ENCODE results near the gene WNK4. TPM values are rescaled to one million over a fixed set of nuclear protein-coding genes. Genes with fewer than 3 reads are reported as not detected.
A peak's percentile ranks its signal among the peaks of the same experiment; 100 is the strongest.

WNK4 gene
- polyA plus RNA-seq, 1 donor from 2014 or later = 0.10 TPM

DNA sequence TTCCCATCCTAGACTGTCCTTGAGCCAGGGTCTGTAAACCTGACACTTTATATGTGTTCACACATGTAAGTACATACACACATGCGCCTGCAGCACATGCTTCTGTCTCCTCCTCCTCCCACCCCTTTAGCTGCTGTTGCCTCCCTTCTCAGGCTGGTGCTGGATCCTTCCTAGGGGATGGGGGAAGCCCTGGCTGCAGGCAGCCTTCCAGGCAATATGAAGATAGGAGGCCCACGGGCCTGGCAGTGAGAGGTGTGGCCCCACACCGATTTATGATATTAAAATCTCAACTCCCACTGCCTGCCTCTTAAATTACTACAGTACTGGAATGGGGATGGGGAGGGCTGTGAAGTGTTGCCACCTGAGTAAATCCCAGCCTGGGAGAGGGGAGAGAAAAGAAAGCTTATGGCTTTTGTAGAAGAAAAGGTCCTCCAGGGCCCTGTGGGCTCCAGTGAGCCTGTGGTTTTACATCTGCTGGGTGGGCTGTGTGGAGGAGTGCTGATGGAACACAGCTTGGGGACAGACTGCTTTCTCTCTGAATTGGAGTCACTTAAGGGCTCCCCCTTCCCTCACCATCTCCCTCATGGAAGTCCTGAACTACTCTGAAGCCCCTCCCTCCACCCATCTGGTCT, 990 bp upstream of the WNK4 start:
- no peaks in the 10 kb centered on the region for H3K79me2 ChIP-seq (replicated peaks; ENCODE audit: insufficient read depth, low read length)
- TF ChIP-seq TAF1 (IDR thresholded peaks at IDR 0.05; ENCODE audit: low read depth) = no peak
- no peaks in the 10 kb centered on the region for H3K36me3 ChIP-seq (ENCODE audit: insufficient read depth, low read length)
- no peak overlapping the region for H3K4me3 ChIP-seq (ENCODE audit: low read length)
- no peaks in the 10 kb centered on the region for H3K9me2 ChIP-seq (ENCODE audit: insufficient read depth, low read length)
- no peak overlapping the region for H3K9ac ChIP-seq (ENCODE audit: low read length)
- no peaks in the 10 kb centered on the region for H3K9me3 ChIP-seq (ENCODE audit: low read length)
- no peak overlapping the region for H3K4me2 ChIP-seq (ENCODE audit: low read length)
- H3K27me3 ChIP-seq (ENCODE audit: insufficient read depth, low read depth, low read length) = peaks cover 31% of the 10 kb centered on the region
- H2AFZ ChIP-seq (ENCODE audit: low read depth, low read length) = no peak overlapping the region
- no peaks in the 10 kb centered on the region for H4K20me1 ChIP-seq (ENCODE audit: insufficient read depth)
- H3K27ac ChIP-seq (ENCODE audit: low read length) = no peak overlapping the region
- H3F3A ChIP-seq (ENCODE audit: insufficient read depth, low read length, poor library complexity, severe bottlenecking) = no peaks in the 10 kb centered on the region

DNA sequence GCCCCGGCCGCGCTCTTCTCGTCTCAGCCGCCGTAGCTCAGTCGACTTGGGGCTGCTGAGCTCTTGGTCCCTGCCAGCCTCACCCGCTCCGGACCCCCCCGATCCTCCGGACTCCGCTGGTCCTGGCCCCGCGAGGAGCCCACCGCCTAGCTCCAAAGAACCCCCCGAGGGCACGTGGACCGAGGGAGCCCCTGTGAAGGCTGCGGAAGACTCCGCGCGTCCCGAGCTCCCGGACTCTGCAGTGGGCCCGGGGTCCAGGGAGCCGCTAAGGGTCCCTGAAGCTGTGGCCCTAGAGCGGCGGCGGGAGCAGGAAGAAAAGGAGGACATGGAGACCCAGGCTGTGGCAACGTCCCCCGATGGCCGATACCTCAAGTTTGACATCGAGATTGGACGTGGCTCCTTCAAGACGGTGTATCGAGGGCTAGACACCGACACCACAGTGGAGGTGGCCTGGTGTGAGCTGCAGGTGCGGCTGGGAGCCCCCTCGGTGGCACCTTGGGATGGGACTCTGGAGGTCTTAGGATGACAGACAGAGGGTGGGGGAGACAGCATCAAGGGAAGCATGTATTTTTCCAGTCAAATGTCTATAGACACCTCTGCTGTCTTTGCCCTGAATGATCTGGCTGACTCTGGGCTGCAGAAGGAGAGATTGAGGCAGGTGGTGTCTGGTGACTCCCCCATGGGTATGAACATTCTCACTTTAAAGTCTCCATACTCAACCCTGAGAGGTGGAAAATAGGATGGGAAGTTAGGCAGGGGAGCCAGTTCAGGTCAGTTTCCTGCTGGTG, 635 bp downstream of the WNK4 start:
- H3K9me3 ChIP-seq (ENCODE audit: low read length) = no peaks in the 10 kb centered on the region
- no peaks in the 10 kb centered on the region for H3K9me2 ChIP-seq (ENCODE audit: insufficient read depth, low read length)
- H3K36me3 ChIP-seq (ENCODE audit: insufficient read depth, low read length) = no peaks in the 10 kb centered on the region
- no peaks in the 10 kb centered on the region for H3F3A ChIP-seq (ENCODE audit: insufficient read depth, low read length, poor library complexity, severe bottlenecking)
- no peak overlapping the region for H2AFZ ChIP-seq (ENCODE audit: low read depth, low read length)
- no peak overlapping the region for H3K27ac ChIP-seq (ENCODE audit: low read length)
- no peak for TF ChIP-seq POLR2AphosphoS5 (IDR thresholded peaks at IDR 0.05)
- no peak for TF ChIP-seq SMC3 (conservative IDR thresholded peaks at IDR 0.05; ENCODE audit: poor library complexity)
- TF ChIP-seq TAF1 (IDR thresholded peaks at IDR 0.05; ENCODE audit: low read depth) = no peak
- H4K20me1 ChIP-seq (ENCODE audit: insufficient read depth) = no peaks in the 10 kb centered on the region
- peak overlapping the region; percentile 56 for H3K4me3 ChIP-seq (ENCODE audit: low read length)
- peaks cover 36% of the 10 kb centered on the region for H3K27me3 ChIP-seq (ENCODE audit: insufficient read depth, low read depth, low read length)
- H3K9ac ChIP-seq (ENCODE audit: low read length) = peak overlapping the region; percentile 3
- H3K4me2 ChIP-seq (ENCODE audit: low read length) = no peak overlapping the region
- no peaks in the 10 kb centered on the region for H3K79me2 ChIP-seq (replicated peaks; ENCODE audit: insufficient read depth, low read length)

DNA sequence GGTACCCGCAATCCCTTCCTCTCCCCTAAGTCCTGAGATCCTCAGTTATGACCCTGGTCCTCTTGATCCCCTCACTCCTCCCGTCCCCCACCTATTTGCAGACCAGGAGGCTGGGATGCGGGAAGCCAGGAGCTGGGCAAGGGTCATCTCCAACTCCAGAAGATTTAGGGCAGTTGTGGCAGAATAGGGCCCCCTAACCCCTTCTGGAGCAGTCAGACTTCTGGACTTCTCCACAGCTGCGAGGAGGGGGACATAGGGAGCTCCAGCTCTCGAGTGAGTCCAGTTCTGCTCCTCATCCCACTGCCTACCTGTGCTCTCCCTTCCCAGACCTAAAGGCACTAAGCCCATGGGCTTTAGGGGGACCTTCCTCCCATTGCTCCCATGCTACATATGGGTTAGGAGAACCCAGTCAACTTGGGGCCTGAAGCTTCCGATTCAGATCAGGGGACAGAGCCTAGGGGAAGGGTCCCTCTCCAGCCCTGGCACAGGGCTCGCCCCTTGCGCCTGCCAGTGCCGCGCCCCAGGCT, 1.3 kb downstream of the WNK4 start:
- H3K4me2 ChIP-seq (ENCODE audit: low read length) = no peak overlapping the region

More for the DNA sequence above, 1.3 kb downstream of the WNK4 start:
- Histone ChIP-seq H3K9me2 (ENCODE audit: insufficient read depth, low read length) (no peaks in the 10 kb centered on the region), H3K79me2 (replicated peaks; ENCODE audit: insufficient read depth, low read length) (no peaks in the 10 kb centered on the region), H3K27me3 (ENCODE audit: insufficient read depth, low read depth, low read length) (peaks cover 37% of the 10 kb centered on the region), H3K36me3 (ENCODE audit: insufficient read depth, low read length) (no peaks in the 10 kb centered on the region), H3K9ac (ENCODE audit: low read length) (no peak overlapping the region), H3K4me3 (ENCODE audit: low read length) (no peak overlapping the region), H3K27ac (ENCODE audit: low read length) (no peak overlapping the region), H2AFZ (ENCODE audit: low read depth, low read length) (no peak overlapping the region), H4K20me1 (ENCODE audit: insufficient read depth) (no peaks in the 10 kb centered on the region), H3F3A (ENCODE audit: insufficient read depth, low read length, poor library complexity, severe bottlenecking) (no peaks in the 10 kb centered on the region), H3K9me3 (ENCODE audit: low read length) (no peaks in the 10 kb centered on the region)
- no peak for TF ChIP-seq EP300 (conservative IDR thresholded peaks at IDR 0.05; ENCODE audit: poor library complexity, severe bottlenecking)
- no peak for TF ChIP-seq TAF1 (IDR thresholded peaks at IDR 0.05; ENCODE audit: low read depth)
- no peak for TF ChIP-seq EZH2 (IDR thresholded peaks at IDR 0.05; ENCODE audit: borderline replicate concordance, insufficient read depth, low read length, poor library complexity, severe bottlenecking)
- TF ChIP-seq, protein P1, sequence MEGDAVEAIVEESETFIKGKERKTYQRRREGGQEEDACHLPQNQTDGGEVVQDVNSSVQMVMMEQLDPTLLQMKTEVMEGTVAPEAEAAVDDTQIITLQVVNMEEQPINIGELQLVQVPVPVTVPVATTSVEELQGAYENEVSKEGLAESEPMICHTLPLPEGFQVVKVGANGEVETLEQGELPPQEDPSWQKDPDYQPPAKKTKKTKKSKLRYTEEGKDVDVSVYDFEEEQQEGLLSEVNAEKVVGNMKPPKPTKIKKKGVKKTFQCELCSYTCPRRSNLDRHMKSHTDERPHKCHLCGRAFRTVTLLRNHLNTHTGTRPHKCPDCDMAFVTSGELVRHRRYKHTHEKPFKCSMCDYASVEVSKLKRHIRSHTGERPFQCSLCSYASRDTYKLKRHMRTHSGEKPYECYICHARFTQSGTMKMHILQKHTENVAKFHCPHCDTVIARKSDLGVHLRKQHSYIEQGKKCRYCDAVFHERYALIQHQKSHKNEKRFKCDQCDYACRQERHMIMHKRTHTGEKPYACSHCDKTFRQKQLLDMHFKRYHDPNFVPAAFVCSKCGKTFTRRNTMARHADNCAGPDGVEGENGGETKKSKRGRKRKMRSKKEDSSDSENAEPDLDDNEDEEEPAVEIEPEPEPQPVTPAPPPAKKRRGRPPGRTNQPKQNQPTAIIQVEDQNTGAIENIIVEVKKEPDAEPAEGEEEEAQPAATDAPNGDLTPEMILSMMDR (IDR thresholded peaks at IDR 0.05; ENCODE audit: poor library complexity, severe bottlenecking) = no peak
- no peak for TF ChIP-seq MXI1 (conservative IDR thresholded peaks at IDR 0.05; ENCODE audit: poor library complexity, severe bottlenecking)
- no peak for TF ChIP-seq RAD21 (conservative IDR thresholded peaks at IDR 0.05)
- TF ChIP-seq, protein P2, sequence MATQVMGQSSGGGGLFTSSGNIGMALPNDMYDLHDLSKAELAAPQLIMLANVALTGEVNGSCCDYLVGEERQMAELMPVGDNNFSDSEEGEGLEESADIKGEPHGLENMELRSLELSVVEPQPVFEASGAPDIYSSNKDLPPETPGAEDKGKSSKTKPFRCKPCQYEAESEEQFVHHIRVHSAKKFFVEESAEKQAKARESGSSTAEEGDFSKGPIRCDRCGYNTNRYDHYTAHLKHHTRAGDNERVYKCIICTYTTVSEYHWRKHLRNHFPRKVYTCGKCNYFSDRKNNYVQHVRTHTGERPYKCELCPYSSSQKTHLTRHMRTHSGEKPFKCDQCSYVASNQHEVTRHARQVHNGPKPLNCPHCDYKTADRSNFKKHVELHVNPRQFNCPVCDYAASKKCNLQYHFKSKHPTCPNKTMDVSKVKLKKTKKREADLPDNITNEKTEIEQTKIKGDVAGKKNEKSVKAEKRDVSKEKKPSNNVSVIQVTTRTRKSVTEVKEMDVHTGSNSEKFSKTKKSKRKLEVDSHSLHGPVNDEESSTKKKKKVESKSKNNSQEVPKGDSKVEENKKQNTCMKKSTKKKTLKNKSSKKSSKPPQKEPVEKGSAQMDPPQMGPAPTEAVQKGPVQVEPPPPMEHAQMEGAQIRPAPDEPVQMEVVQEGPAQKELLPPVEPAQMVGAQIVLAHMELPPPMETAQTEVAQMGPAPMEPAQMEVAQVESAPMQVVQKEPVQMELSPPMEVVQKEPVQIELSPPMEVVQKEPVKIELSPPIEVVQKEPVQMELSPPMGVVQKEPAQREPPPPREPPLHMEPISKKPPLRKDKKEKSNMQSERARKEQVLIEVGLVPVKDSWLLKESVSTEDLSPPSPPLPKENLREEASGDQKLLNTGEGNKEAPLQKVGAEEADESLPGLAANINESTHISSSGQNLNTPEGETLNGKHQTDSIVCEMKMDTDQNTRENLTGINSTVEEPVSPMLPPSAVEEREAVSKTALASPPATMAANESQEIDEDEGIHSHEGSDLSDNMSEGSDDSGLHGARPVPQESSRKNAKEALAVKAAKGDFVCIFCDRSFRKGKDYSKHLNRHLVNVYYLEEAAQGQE (IDR thresholded peaks at IDR 0.05; ENCODE audit: borderline replicate concordance) = no peak
- TF ChIP-seq SMC3 (conservative IDR thresholded peaks at IDR 0.05; ENCODE audit: poor library complexity) = no peak
- no peak for TF ChIP-seq POLR2AphosphoS5 (IDR thresholded peaks at IDR 0.05)
